ENCODE data around the gene ZRANB3.

The ZRANB3 gene

DNA sequence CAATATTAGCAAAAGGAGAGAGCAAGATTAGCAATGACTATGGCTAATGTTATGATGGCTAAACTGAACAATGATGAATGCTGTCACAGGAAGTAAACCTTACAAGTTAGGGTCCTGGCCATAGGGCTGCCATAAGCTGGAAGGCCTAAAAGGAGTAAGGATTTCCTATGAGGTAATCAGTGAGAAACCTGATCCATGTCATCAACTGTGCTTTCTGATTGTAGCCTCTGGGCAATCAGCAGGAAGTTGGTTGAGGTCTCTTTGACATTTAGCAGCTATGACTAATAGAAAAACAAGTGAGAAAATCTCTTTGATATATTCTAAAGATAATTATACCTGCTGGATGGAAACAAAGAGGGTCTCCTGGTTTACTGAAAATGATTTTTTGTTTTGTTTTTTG, 285.9 kb downstream of the ZRANB3 start:
- peak; percentile 43 for DNase-seq (ENCODE audit: extremely low spot score)
- TF ChIP-seq ELF4 (IDR thresholded peaks at IDR 0.05) (no peak), NFRKB (IDR thresholded peaks at IDR 0.05) (no peak), ARNT (IDR thresholded peaks at IDR 0.05) (no peak), CTBP1 (IDR thresholded peaks at IDR 0.05; ENCODE audit: borderline replicate concordance) (no peak)
- CTCF ChIA-PET, result no interaction called here
- POLR2A ChIA-PET, result no interaction called here

GRCh38 chr2:135238651-135239050, 292.4 kb downstream of the ZRANB3 start:
- TF ChIP-seq BHLHE40 (IDR thresholded peaks at IDR 0.05; ENCODE audit: borderline replicate concordance) (no peak), L3MBTL2 (conservative IDR thresholded peaks at IDR 0.05) (no peak), HDGF (IDR thresholded peaks at IDR 0.05; ENCODE audit: borderline replicate concordance) (no peak), FOXM1 (IDR thresholded peaks at IDR 0.05; ENCODE audit: borderline replicate concordance) (no peak), FOXK2 (IDR thresholded peaks at IDR 0.05) (no peak), LEF1 (IDR thresholded peaks at IDR 0.05; ENCODE audit: borderline replicate concordance) (no peak), ELF4 (IDR thresholded peaks at IDR 0.05) (no peak), SUZ12 (IDR thresholded peaks at IDR 0.05) (no peak), CTBP1 (IDR thresholded peaks at IDR 0.05; ENCODE audit: borderline replicate concordance) (no peak)
- TF ChIP-seq, protein P1, sequence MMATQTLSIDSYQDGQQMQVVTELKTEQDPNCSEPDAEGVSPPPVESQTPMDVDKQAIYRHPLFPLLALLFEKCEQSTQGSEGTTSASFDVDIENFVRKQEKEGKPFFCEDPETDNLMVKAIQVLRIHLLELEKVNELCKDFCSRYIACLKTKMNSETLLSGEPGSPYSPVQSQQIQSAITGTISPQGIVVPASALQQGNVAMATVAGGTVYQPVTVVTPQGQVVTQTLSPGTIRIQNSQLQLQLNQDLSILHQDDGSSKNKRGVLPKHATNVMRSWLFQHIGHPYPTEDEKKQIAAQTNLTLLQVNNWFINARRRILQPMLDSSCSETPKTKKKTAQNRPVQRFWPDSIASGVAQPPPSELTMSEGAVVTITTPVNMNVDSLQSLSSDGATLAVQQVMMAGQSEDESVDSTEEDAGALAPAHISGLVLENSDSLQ (IDR thresholded peaks at IDR 0.05), result no peak
- CTCF ChIA-PET, result no interaction called here
- DNase-seq (ENCODE audit: extremely low spot score), result no peak
- POLR2A ChIA-PET, result no interaction called here

DNA sequence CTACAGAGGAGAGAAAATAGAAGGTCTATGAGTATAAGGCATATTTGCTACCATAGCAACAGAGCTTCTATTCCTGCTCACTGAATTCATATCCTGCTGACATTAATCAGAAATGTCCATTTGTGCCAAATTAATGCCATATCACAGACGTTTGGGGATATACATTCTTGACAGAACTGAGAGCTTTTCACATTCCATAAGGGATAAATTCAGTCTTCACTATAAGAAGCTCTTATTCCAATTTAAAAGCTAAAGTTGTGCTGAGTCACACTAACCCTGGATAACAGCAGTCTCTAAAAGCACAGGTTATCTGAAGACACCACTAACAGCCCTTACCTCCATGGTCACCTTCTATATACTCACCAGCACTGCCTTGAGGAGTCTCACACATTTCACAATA, 300.9 kb downstream of the ZRANB3 start:
- ChIA-PET POLR2A (no interaction called here), CTCF (no interaction called here)
- TF ChIP-seq CTBP1 (IDR thresholded peaks at IDR 0.05; ENCODE audit: borderline replicate concordance) (no peak), SP1 (IDR thresholded peaks at IDR 0.05) (no peak), FOXM1 (IDR thresholded peaks at IDR 0.05; ENCODE audit: borderline replicate concordance) (no peak), HDGF (IDR thresholded peaks at IDR 0.05; ENCODE audit: borderline replicate concordance) (no peak)
- DNase-seq (ENCODE audit: extremely low spot score), result no peak

DNA sequence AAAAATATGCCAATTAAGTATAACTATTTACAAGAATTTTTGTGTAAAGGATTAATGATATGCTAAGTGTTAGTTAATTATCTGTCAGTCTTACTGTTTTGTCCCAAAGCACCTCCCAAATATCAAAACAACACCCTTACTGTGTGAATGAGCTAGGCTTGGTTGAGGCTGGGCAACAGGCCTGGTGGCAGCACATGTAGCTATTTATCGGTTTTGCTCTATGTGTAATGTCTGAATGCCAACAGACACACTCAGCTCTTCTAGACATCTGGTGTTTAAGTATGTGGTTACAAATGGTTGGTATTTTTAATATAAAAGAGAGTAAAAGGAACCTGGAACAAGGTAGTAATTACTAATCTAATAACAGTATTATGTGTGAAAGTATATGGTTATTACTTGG, 303.6 kb downstream of the ZRANB3 start:
- POLR2A ChIA-PET, result no interaction called here
- TF ChIP-seq SUZ12 (IDR thresholded peaks at IDR 0.05) (no peak), ARNT (IDR thresholded peaks at IDR 0.05) (no peak), FOXK2 (IDR thresholded peaks at IDR 0.05) (no peak), CTBP1 (IDR thresholded peaks at IDR 0.05; ENCODE audit: borderline replicate concordance) (no peak), FOXA1 (IDR thresholded peaks at IDR 0.05) (no peak), L3MBTL2 (conservative IDR thresholded peaks at IDR 0.05) (no peak), ZNF384 (IDR thresholded peaks at IDR 0.05) (no peak), HDGF (IDR thresholded peaks at IDR 0.05; ENCODE audit: borderline replicate concordance) (no peak), BHLHE40 (IDR thresholded peaks at IDR 0.05; ENCODE audit: borderline replicate concordance) (no peak), LEF1 (IDR thresholded peaks at IDR 0.05; ENCODE audit: borderline replicate concordance) (no peak), FOXM1 (IDR thresholded peaks at IDR 0.05; ENCODE audit: borderline replicate concordance) (no peak), TARDBP (IDR thresholded peaks at IDR 0.05) (no peak), SP1 (IDR thresholded peaks at IDR 0.05) (no peak)
- TF ChIP-seq, protein P1 (IDR thresholded peaks at IDR 0.05), result no peak
- CTCF ChIA-PET, result no interaction called here
- DNase-seq (ENCODE audit: extremely low spot score), result no peak

DNA sequence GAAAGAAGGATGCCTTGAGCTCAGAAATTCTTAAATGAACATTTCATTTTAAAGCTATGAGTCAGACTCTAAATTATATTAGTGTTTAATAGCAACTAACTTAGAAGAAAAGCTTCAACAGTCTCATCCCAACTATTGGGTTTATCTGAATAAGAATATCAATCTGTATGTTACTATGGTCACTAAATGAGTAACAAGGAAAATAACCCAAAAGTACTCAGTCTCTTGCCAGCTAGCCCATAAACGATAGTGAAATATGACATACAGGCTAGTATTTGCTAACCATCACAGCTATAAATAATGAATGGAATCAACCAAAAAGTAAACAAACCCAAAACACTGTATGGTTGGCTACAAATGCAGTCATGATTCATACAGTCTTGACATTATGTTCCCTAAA, 304.1 kb downstream of the ZRANB3 start:
- no peak for TF ChIP-seq HDGF (IDR thresholded peaks at IDR 0.05; ENCODE audit: borderline replicate concordance)
- TF ChIP-seq, protein P1 (IDR thresholded peaks at IDR 0.05), result no peak
- TF ChIP-seq SP1 (IDR thresholded peaks at IDR 0.05), result no peak
- ChIA-PET CTCF (no interaction called here), POLR2A (no interaction called here)
- no peak for DNase-seq (ENCODE audit: extremely low spot score)

GRCh38 chr2:135225781-135226180, 305.2 kb downstream of the ZRANB3 start:
- TF ChIP-seq FOXA1 (IDR thresholded peaks at IDR 0.05) (no peak), BHLHE40 (IDR thresholded peaks at IDR 0.05; ENCODE audit: borderline replicate concordance) (no peak), ELF4 (IDR thresholded peaks at IDR 0.05) (no peak), FOXK2 (IDR thresholded peaks at IDR 0.05) (no peak), SUZ12 (IDR thresholded peaks at IDR 0.05) (no peak), NFRKB (IDR thresholded peaks at IDR 0.05) (no peak), HDGF (IDR thresholded peaks at IDR 0.05; ENCODE audit: borderline replicate concordance) (no peak), L3MBTL2 (conservative IDR thresholded peaks at IDR 0.05) (no peak)
- TF ChIP-seq, protein P1 (IDR thresholded peaks at IDR 0.05), result no peak
- ChIA-PET CTCF (no interaction called here), POLR2A (no interaction called here)
- DNase-seq (ENCODE audit: extremely low spot score), result no peak

DNA sequence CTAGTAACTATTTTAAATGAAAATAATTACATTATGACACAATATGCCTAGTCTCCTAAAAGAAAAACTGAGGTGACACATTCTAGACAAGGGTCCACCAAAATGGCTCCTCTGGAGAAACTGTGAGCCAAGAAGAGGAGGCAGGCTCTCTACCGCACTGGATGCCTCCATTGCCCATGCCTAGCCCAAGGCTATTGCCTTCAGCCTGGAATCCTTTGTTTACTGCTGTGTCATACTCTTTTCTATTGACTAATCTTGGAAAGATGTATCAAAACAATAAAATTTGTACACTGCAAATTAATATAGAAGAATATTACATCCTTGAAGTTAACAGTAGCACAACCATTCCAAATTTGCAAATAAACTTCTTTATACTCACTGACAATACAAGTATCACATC, 311.8 kb downstream of the ZRANB3 start:
- TF ChIP-seq SP1 (IDR thresholded peaks at IDR 0.05) (no peak), NFRKB (IDR thresholded peaks at IDR 0.05) (no peak), LEF1 (IDR thresholded peaks at IDR 0.05; ENCODE audit: borderline replicate concordance) (no peak), BHLHE40 (IDR thresholded peaks at IDR 0.05; ENCODE audit: borderline replicate concordance) (no peak), FOXA1 (IDR thresholded peaks at IDR 0.05) (no peak), ZNF384 (IDR thresholded peaks at IDR 0.05) (no peak), HDGF (IDR thresholded peaks at IDR 0.05; ENCODE audit: borderline replicate concordance) (no peak), FOXM1 (IDR thresholded peaks at IDR 0.05; ENCODE audit: borderline replicate concordance) (no peak), ELF4 (IDR thresholded peaks at IDR 0.05) (no peak), FOXK2 (IDR thresholded peaks at IDR 0.05) (no peak), CTBP1 (IDR thresholded peaks at IDR 0.05; ENCODE audit: borderline replicate concordance) (no peak), ARNT (IDR thresholded peaks at IDR 0.05) (no peak), TARDBP (IDR thresholded peaks at IDR 0.05) (no peak), SUZ12 (IDR thresholded peaks at IDR 0.05) (no peak), L3MBTL2 (conservative IDR thresholded peaks at IDR 0.05) (no peak)
- TF ChIP-seq, protein P1 (IDR thresholded peaks at IDR 0.05), result no peak
- CTCF ChIA-PET, result no interaction called here
- POLR2A ChIA-PET, result no interaction called here
- no peak for DNase-seq (ENCODE audit: extremely low spot score)

Data from HEK293T (cell line).